Parathyroid adenoma (tissue), 2 donors: ENCODE data around the gene PRKAG3.

Experiments used
- H2AFZ ChIP-seq: fragments of 300-600 bp; sonication (generic); one replicate; pipeline ENCODE4 v1.7.0; 2017; ENCODE audit warnings: antibody characterized with exemption, mild to moderate bottlenecking
- H3K27ac ChIP-seq: fragments of 300-600 bp; sonication (generic); one replicate; pipeline ENCODE4 v1.7.0; 2017
- H3K27me3 ChIP-seq: fragments of 300-600 bp; sonication (generic); one replicate; pipeline ENCODE4 v1.7.0; 2017; ENCODE audit warnings: low read length; ENCODE audit not compliant: control insufficient read depth, insufficient read depth
- H3K36me3 ChIP-seq: fragments of 300-600 bp; sonication (generic); one replicate; pipeline ENCODE4 v1.7.0; 2017; ENCODE audit warnings: low read length; ENCODE audit not compliant: control insufficient read depth, insufficient read depth
- H3K4me1 ChIP-seq: fragments of 300-600 bp; sonication (generic); one replicate; pipeline ENCODE4 v1.7.0; 2017; ENCODE audit warnings: control low read depth
- H3K4me2 ChIP-seq: fragments of 300-600 bp; sonication (generic); one replicate; pipeline ENCODE4 v1.7.0; 2017; ENCODE audit warnings: low read length
- H3K4me3 ChIP-seq: fragments of 300-600 bp; sonication (generic); one replicate; pipeline ENCODE4 v1.7.0; 2017; ENCODE audit warnings: low read depth, low read length
- H3K79me2 ChIP-seq: fragments of 300-600 bp; sonication (generic); one replicate; pipeline ENCODE4 v1.7.0; 2017; ENCODE audit warnings: control low read depth
- H3K9ac ChIP-seq: fragments of 300-600 bp; sonication (generic); one replicate; pipeline ENCODE4 v1.7.0; 2017; ENCODE audit warnings: mild to moderate bottlenecking
- H3K9me3 ChIP-seq: fragments of 300-600 bp; sonication (generic); one replicate; pipeline ENCODE4 v1.7.0; 2017; ENCODE audit warnings: low read length; ENCODE audit not compliant: control insufficient read depth
- TF ChIP-seq, protein P1 (sequence below): fragments of 300-600 bp; sonication (generic); IDR thresholded peaks from one replicate; pipeline ENCODE4 v1.7.0; 2017; ENCODE audit warnings: antibody characterized with exemption, mild to moderate bottlenecking
- donor health status: primary hyperparathyroidism.

The PRKAG3 gene

DNA sequence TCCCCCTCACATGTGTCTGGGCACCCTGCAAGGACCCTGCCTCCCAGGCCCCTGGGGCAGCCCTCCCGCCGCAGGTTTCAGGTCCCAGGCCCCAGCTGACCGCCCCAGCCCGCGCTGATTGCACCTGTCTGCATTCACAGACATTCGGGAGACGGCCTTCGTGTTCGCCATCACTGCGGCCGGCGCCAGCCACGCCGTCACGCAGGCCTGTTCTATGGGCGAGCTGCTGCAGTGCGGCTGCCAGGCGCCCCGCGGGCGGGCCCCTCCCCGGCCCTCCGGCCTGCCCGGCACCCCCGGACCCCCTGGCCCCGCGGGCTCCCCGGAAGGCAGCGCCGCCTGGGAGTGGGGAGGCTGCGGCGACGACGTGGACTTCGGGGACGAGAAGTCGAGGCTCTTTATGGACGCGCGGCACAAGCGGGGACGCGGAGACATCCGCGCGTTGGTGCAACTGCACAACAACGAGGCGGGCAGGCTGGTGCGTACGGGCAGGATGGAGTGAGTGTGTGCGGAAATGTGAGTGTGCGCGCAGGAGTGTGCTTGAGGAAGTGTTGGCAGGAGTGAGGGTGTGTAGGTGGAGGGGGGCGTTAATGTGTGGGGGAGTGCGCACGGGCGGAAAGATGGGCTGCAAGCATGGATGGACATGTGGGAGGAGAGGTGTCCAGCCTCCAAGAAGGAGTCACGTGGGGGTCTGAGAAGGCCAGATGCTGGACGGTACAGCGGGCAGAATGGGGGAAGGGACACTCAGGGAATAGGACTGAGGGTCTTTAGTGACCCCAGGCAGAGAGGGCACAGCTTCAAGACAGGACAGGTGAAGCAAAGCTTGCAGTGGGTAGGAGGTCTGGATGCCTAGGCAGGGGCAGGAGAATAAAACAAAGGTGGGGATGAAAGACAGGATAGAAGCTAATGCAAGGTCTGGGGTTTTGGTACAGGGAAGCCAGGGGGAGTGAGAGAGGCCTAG lies 40.0 kb upstream of the PRKAG3 start:
- no peaks in the 10 kb centered on the region for H3K27me3 ChIP-seq
- H3K4me3 ChIP-seq: no peak overlapping the region
- TF ChIP-seq, protein P1, sequence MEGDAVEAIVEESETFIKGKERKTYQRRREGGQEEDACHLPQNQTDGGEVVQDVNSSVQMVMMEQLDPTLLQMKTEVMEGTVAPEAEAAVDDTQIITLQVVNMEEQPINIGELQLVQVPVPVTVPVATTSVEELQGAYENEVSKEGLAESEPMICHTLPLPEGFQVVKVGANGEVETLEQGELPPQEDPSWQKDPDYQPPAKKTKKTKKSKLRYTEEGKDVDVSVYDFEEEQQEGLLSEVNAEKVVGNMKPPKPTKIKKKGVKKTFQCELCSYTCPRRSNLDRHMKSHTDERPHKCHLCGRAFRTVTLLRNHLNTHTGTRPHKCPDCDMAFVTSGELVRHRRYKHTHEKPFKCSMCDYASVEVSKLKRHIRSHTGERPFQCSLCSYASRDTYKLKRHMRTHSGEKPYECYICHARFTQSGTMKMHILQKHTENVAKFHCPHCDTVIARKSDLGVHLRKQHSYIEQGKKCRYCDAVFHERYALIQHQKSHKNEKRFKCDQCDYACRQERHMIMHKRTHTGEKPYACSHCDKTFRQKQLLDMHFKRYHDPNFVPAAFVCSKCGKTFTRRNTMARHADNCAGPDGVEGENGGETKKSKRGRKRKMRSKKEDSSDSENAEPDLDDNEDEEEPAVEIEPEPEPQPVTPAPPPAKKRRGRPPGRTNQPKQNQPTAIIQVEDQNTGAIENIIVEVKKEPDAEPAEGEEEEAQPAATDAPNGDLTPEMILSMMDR: no peak

DNA sequence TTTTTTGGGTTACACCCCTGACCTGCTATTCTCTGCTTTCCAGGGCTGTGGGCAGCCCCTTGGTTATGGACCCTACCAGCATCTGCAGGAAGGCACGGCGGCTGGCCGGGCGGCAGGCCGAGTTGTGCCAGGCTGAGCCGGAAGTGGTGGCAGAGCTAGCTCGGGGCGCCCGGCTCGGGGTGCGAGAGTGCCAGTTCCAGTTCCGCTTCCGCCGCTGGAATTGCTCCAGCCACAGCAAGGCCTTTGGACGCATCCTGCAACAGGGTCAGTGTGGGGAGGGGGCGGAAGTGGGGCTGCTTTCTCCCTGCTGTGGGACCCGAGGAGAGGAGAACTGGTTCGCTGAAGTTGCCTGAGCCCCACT lies 39.4 kb upstream of the PRKAG3 start:
- Histone ChIP-seq H3K4me1 (peaks cover 9% of the 10 kb centered on the region), H3K9ac (no peak overlapping the region), H3K27me3 (no peaks in the 10 kb centered on the region), H3K4me2 (peak overlapping the region; percentile 36), H3K36me3 (no peaks in the 10 kb centered on the region), H3K9me3 (no peaks in the 10 kb centered on the region), H3K4me3 (no peak overlapping the region), H3K27ac (no peak overlapping the region), H2AFZ (peak overlapping the region; percentile 56), H3K79me2 (no peaks in the 10 kb centered on the region)
- TF ChIP-seq, protein P1: no peak

More for the DNA sequence above, 40.0 kb upstream of the PRKAG3 start:
- Histone ChIP-seq H3K9ac (no peak overlapping the region), H3K27ac (no peak overlapping the region), H3K9me3 (no peaks in the 10 kb centered on the region), H3K79me2 (no peaks in the 10 kb centered on the region), H3K4me2 (peak overlapping the region; percentile 36), H2AFZ (peak overlapping the region; percentile 56), H3K4me1 (peaks cover 9% of the 10 kb centered on the region), H3K36me3 (no peaks in the 10 kb centered on the region)

DNA sequence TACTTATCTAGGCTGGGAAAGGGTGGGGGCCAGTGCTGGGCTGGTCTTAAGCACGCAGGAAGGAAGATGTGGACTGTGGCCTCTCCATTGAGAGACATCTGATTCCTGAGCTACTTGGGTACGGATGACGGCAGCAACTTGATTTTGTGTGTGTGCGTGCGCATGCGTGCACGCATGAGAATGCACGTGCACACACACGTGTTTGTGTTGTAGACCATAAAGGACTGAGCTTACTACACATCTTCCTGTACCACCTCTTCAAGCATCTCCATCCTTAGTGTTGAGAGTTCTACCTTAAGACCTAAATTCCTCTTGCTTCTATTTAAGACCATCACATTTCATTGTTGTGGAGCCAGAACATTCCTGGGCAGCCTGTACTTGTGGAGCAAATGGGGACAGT lies 37.5 kb upstream of the PRKAG3 start:
- TF ChIP-seq, protein P1: no peak
- Histone ChIP-seq H3K4me2 (no peak overlapping the region), H3K27ac (no peak overlapping the region), H3K9me3 (no peaks in the 10 kb centered on the region), H3K36me3 (no peaks in the 10 kb centered on the region), H3K79me2 (no peaks in the 10 kb centered on the region), H3K9ac (no peak overlapping the region), H2AFZ (no peak overlapping the region), H3K4me3 (no peak overlapping the region), H3K27me3 (no peaks in the 10 kb centered on the region), H3K4me1 (peaks cover 9% of the 10 kb centered on the region)

DNA sequence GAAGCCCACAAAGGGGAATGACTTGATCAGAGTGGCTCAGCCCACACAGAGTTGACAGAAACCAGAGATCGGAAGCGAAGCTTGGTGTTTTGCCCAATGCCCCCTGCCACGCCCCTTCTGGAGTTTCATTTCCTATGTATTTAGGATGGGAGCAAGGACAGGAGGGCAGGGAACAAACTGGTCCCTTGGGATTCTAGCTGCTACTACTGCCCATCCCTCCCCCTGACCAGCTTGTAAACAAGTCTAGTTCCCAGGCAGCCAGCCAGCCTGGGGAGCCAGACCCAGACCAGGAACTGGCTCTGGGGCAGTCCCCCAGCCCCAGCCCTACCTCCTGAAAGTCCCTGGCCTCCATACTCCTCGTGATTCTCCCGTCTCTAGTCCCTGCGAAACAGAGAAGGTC lies 36.3 kb upstream of the PRKAG3 start:
- TF ChIP-seq, protein P1: no peak

DNA sequence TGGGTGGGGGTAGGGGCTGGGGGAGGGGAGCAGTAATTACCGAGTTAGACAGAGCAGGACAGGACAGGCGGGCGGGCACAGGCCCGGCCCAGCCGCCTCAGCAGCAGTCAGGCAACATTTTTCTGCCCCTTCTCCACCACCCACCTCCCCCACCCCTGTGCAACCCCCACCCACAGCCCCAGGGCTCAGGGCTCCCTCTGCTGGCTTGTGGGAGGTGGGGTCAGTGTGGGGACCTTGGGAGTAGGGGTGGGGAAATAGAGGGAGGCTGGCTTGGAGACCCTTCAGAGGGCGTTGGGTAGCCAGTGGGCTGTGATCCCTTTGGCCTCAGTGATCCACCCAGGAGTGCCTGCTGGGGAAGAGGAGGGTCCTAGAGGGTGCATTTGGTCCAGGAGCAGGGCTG lies 34.4 kb upstream of the PRKAG3 start:
- no peak overlapping the region for H3K27ac ChIP-seq
- H3K36me3 ChIP-seq: no peaks in the 10 kb centered on the region
- no peaks in the 10 kb centered on the region for H3K4me1 ChIP-seq
- no peaks in the 10 kb centered on the region for H3K9me3 ChIP-seq
- no peak overlapping the region for H3K4me2 ChIP-seq
- no peak overlapping the region for H3K9ac ChIP-seq
- no peak overlapping the region for H2AFZ ChIP-seq
- H3K4me3 ChIP-seq: no peak overlapping the region
- H3K79me2 ChIP-seq: no peaks in the 10 kb centered on the region
- H3K27me3 ChIP-seq: no peaks in the 10 kb centered on the region
- TF ChIP-seq, protein P1: no peak

More for the DNA sequence above, 36.3 kb upstream of the PRKAG3 start:
- Histone ChIP-seq H3K79me2 (no peaks in the 10 kb centered on the region), H2AFZ (no peak overlapping the region), H3K4me3 (no peak overlapping the region), H3K4me2 (no peak overlapping the region), H3K4me1 (peaks cover 9% of the 10 kb centered on the region), H3K27ac (no peak overlapping the region), H3K27me3 (no peaks in the 10 kb centered on the region), H3K36me3 (no peaks in the 10 kb centered on the region), H3K9ac (no peak overlapping the region), H3K9me3 (no peaks in the 10 kb centered on the region)
